Chondrocyte (in vitro differentiated cells): ENCODE results near the gene ST6GALNAC6. TPM values are rescaled to one million over a fixed set of nuclear protein-coding genes. Genes with fewer than 3 reads are reported as not detected.

Experiments
- DNase-seq: peaks from one replicate; pipeline ENCODE4 v3.0.0; 2021; ENCODE audit warnings: mixed read lengths, low spot score
- H3K27ac Mint-ChIP-seq: one replicate; pipeline ENCODE4 v1.8.0; 2021; ENCODE audit warnings: mild to moderate bottlenecking, moderate library complexity, mixed read lengths; ENCODE audit not compliant: unreplicated experiment
- H3K27me3 Mint-ChIP-seq: 2 replicates; pipeline ENCODE4 v1.8.0; 2021; ENCODE audit warnings: low read depth, mixed read lengths
- H3K36me3 Mint-ChIP-seq: 2 replicates; pipeline ENCODE4 v1.8.0; 2021; ENCODE audit warnings: low read depth, mixed read lengths
- H3K4me1 Mint-ChIP-seq: 2 replicates; pipeline ENCODE4 v1.8.0; 2021; ENCODE audit warnings: low read depth, mild to moderate bottlenecking, mixed read lengths
- H3K4me3 Mint-ChIP-seq: one replicate; pipeline ENCODE4 v1.8.0; 2021; ENCODE audit warnings: mild to moderate bottlenecking, moderate library complexity, mixed read lengths; ENCODE audit not compliant: unreplicated experiment
- H3K9me3 Mint-ChIP-seq: 2 replicates; pipeline ENCODE4 v1.8.0; 2021; ENCODE audit warnings: low read depth, mixed read lengths
- total RNA-seq: library from RNA; stranded (reverse); gene quantifications from 3 replicates; pipeline ENCODE4 v1.2.1, GENCODE V29; 2021
- TF ChIP-seq, protein P1 (sequence below): fragments of 200-600 bp; sonication (generic); IDR thresholded peaks from 2 replicates; pipeline ENCODE4 v1.5.0; 2021; ENCODE audit warnings: antibody characterized with exemption, mild to moderate bottlenecking, moderate library complexity

ST6GALNAC6 gene
- total RNA-seq, 1 donor from 2014 or later = 47.5 TPM

- peaks cover 6% of the 10 kb centered on the region for H3K4me1 Mint-ChIP-seq
- TF ChIP-seq, protein P1, sequence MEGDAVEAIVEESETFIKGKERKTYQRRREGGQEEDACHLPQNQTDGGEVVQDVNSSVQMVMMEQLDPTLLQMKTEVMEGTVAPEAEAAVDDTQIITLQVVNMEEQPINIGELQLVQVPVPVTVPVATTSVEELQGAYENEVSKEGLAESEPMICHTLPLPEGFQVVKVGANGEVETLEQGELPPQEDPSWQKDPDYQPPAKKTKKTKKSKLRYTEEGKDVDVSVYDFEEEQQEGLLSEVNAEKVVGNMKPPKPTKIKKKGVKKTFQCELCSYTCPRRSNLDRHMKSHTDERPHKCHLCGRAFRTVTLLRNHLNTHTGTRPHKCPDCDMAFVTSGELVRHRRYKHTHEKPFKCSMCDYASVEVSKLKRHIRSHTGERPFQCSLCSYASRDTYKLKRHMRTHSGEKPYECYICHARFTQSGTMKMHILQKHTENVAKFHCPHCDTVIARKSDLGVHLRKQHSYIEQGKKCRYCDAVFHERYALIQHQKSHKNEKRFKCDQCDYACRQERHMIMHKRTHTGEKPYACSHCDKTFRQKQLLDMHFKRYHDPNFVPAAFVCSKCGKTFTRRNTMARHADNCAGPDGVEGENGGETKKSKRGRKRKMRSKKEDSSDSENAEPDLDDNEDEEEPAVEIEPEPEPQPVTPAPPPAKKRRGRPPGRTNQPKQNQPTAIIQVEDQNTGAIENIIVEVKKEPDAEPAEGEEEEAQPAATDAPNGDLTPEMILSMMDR = no peak
These were observed 36.2 kb downstream of the ST6GALNAC6 start for GRCh38 chr9:127863191-127863621.

DNA sequence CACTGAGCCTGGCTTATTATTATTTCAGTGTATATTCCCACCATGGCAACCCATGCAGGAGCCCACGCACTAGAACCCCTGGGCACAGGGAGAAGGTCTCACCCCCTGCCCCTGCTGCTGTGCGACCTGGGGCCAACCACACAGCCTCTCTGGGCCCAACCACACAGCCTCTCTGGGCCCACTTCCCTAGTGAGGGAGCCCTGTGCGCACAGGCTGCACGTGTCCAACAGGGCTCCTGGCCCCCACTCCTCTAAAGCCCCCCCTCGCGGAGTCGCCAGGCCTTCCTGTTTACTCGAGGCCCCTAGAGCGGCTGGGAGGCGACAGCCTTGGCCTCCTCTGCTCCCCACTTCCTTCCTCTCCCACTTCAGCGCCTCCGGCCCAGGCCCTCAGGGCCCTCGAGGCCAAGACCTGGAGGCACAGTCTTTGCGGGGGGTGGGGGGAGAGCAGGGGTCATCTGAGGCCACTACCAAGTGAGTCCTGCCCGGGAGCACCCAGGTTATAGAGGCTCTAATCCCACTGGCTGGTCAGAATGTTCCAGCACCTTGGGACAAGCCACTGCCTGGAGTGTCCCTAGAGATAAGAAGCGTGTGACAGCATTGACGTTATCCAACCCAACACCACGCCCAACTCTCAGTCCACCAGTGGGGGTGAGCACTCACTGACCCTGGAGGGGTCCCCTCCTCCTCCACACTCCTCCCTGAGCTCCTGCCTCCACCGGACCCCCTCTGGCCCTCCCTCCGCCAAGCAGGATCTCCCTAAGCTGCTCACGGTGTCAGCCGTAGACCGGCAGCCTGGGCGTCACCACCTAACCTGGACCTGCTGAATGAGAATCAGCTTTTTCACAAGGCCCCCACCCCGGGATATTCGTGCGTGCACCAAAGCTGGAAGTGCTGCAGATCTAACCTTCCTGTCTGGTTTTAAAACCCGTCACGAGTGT, 37.1 kb downstream of the ST6GALNAC6 start:
- DNase-seq = no peak
- Mint-ChIP-seq H3K36me3 (peaks cover 3% of the 10 kb centered on the region), H3K27ac (no peak overlapping the region), H3K4me3 (no peak overlapping the region), H3K27me3 (no peaks in the 10 kb centered on the region), H3K9me3 (no peaks in the 10 kb centered on the region), H3K4me1 (peaks cover 10% of the 10 kb centered on the region)
- TF ChIP-seq, protein P1 = no peak

More at GRCh38 chr9:127863191-127863621, 36.2 kb downstream of the ST6GALNAC6 start:
- Mint-ChIP-seq H3K9me3 (no peaks in the 10 kb centered on the region), H3K4me3 (no peak overlapping the region), H3K27me3 (no peaks in the 10 kb centered on the region), H3K27ac (no peak overlapping the region), H3K36me3 (peaks cover 3% of the 10 kb centered on the region)
- DNase-seq = no peak

GRCh38 chr9:127860779-127861178, 38.6 kb downstream of the ST6GALNAC6 start:
- Mint-ChIP-seq H3K27ac (no peak overlapping the region), H3K4me3 (no peak overlapping the region), H3K27me3 (no peaks in the 10 kb centered on the region), H3K4me1 (peaks cover 13% of the 10 kb centered on the region), H3K36me3 (peaks cover 1% of the 10 kb centered on the region), H3K9me3 (no peaks in the 10 kb centered on the region)
- DNase-seq = no peak
- TF ChIP-seq, protein P1 = no peak

DNA sequence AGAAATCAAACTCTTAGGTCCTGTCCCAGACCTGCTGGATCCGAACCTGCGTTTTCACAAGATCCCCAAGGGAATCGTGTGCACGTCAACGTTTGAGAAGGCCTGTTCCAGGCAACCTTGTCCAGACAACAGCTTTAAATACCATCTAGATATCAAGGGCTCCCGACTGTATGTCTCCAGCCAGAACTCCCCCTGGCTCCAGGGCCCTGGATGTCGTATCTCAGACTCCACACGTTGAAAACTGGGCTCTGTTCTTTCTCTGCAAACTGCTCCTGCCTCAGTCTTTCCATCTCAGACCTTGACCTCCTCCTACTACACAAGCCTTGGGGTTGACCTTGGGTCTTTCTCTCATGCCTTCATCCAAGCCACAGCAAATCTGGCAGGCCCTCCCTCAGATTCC, 39.1 kb downstream of the ST6GALNAC6 start:
- Mint-ChIP-seq H3K36me3 (no peaks in the 10 kb centered on the region), H3K27ac (no peak overlapping the region), H3K4me1 (peaks cover 13% of the 10 kb centered on the region), H3K9me3 (no peaks in the 10 kb centered on the region), H3K27me3 (no peaks in the 10 kb centered on the region), H3K4me3 (no peak overlapping the region)
- TF ChIP-seq, protein P1 = no peak
- no peak for DNase-seq

GRCh38 chr9:127858041-127858512, 41.3 kb downstream of the ST6GALNAC6 start:
- Mint-ChIP-seq H3K4me1 (peaks cover 29% of the 10 kb centered on the region), H3K27ac (peak overlapping the region; percentile 22), H3K36me3 (no peaks in the 10 kb centered on the region), H3K4me3 (no peak overlapping the region), H3K9me3 (no peaks in the 10 kb centered on the region), H3K27me3 (no peaks in the 10 kb centered on the region)
- DNase-seq = no peak
- TF ChIP-seq, protein P1 = no peak
